Gastroesophageal sphincter (tissue), 4 donors: ENCODE results near the gene MDM4. TPM values are rescaled to one million over a fixed set of nuclear protein-coding genes. Genes with fewer than 3 reads are reported as not detected.
"Not testable (repeated sequence)": the region's sequence is repeated elsewhere in the genome, so short reads cannot be mapped to it uniquely, and the experiment has no call there.

Experiments
- ATAC-seq: fragments of 150-250 bp; one replicate; pipeline ENCODE4 v1.9.1; 2016; ENCODE audit warnings: mild to moderate bottlenecking, moderate library complexity
- H3K27ac ChIP-seq, 4 donors: fragments of 200-600 bp; sonication (generic) in 3 of 4; 1 replicate in 3 of 4; 2 replicates in 1 of 4; pipeline ENCODE4 v1.5.1; 2016 to 2019
- H3K27me3 ChIP-seq: fragments of 200-600 bp; sonication (generic); one replicate; pipeline ENCODE4 v1.5.1; 2019
- H3K36me3 ChIP-seq, 2 donors: fragments of 200-600 bp; sonication (generic); one replicate each; pipeline ENCODE4 v1.5.1; 2019; ENCODE audit warnings: control low read depth in 1 of 2
- H3K4me1 ChIP-seq, 3 donors: fragments of 200-600 bp; sonication (generic); 1 replicate in 2 of 3; 2 replicates in 1 of 3; pipeline ENCODE4 v1.5.1; 2016 to 2019; ENCODE audit warnings: control low read depth in 2 of 3
- H3K4me3 ChIP-seq, 2 donors: fragments of 200-600 bp; sonication (generic); one replicate each; pipeline ENCODE4 v1.5.1; 2019; ENCODE audit warnings: mild to moderate bottlenecking in 1 of 2, moderate library complexity in 1 of 2
- H3K9me3 ChIP-seq, 3 donors: fragments of 200-600 bp; sonication (generic); one replicate each; pipeline ENCODE4 v1.5.1; 2017 to 2019; ENCODE audit warnings: control low read depth in 2 of 3
- EP300 ChIP-seq: sonication (generic); formaldehyde crosslinking; IDR thresholded peaks from one replicate; pipeline ENCODE4 v1.6.1; 2017; ENCODE audit warnings: antibody characterized with exemption, mild to moderate bottlenecking
- POLR2A ChIP-seq, 2 donors: fragments of 450-650 bp; IDR thresholded peaks; one replicate each; pipeline ENCODE4 v1.6.1; 2017; ENCODE audit warnings: antibody characterized with exemption in 2 of 2, mild to moderate bottlenecking in 2 of 2, moderate library complexity in 1 of 2
- POLR2AphosphoS5 ChIP-seq: sonication (generic); formaldehyde crosslinking; IDR thresholded peaks from one replicate; pipeline ENCODE4 v1.6.1; 2017; ENCODE audit warnings: antibody characterized with exemption
- WGBS, 2 donors: methylation state at CpG; one replicate each; pipeline ENCODE4 v1.1.5; 2018; ENCODE audit warnings: low coverage in 1 of 2; 5-methylcytosine and 5-hydroxymethylcytosine counted together
- total RNA-seq, 4 donors: library from RNA; depleted of rRNA; stranded (reverse); fragments of >200 nt; gene quantifications; one replicate each; pipeline ENCODE4 v1.1.0, GENCODE V29; 2016
- TF ChIP-seq, protein P1 (sequence below), 4 experiments: fragments of 200-600 bp in 2 of 4; fragments of 450-650 bp in 2 of 4; sonication (generic) in 1 of 4; IDR thresholded peaks; one replicate each; pipeline ENCODE4 v1.5.1; 2017 to 2019; ENCODE audit warnings: antibody characterized with exemption in 4 of 4, mild to moderate bottlenecking in 2 of 4, moderate library complexity in 2 of 4

MDM4 gene
- total RNA-seq, 4 donors from 2014 or later, result 24.3 to 74.1 (median 37.9) TPM

GRCh38 chr1:204520834-204521709 is 4.9 kb downstream of the MDM4 start:
- no peak overlapping the region for H3K27ac ChIP-seq
- no peak overlapping the region for H3K4me3 ChIP-seq
- ATAC-seq, result no peak
- H3K9me3 ChIP-seq, result no peaks in the 10 kb centered on the region
- H3K4me1 ChIP-seq, result peaks cover 0 to 52% (median 9%) of the 10 kb centered on the region in 3 donors
- peaks cover 0 to 37% of the 10 kb centered on the region in 2 donors for H3K36me3 ChIP-seq
- H3K27me3 ChIP-seq, result no peaks in the 10 kb centered on the region
- WGBS, 2 donors, result 60 to 62% methylated on average over 2 to 4 of the region's 5 CpGs
- TF ChIP-seq EP300 (no peak), POLR2AphosphoS5 (no peak), POLR2A (IDR thresholded peaks at IDR 0.05) (no peak)
- TF ChIP-seq, protein P1, sequence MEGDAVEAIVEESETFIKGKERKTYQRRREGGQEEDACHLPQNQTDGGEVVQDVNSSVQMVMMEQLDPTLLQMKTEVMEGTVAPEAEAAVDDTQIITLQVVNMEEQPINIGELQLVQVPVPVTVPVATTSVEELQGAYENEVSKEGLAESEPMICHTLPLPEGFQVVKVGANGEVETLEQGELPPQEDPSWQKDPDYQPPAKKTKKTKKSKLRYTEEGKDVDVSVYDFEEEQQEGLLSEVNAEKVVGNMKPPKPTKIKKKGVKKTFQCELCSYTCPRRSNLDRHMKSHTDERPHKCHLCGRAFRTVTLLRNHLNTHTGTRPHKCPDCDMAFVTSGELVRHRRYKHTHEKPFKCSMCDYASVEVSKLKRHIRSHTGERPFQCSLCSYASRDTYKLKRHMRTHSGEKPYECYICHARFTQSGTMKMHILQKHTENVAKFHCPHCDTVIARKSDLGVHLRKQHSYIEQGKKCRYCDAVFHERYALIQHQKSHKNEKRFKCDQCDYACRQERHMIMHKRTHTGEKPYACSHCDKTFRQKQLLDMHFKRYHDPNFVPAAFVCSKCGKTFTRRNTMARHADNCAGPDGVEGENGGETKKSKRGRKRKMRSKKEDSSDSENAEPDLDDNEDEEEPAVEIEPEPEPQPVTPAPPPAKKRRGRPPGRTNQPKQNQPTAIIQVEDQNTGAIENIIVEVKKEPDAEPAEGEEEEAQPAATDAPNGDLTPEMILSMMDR (IDR thresholded peaks at IDR 0.05), result no peak

DNA sequence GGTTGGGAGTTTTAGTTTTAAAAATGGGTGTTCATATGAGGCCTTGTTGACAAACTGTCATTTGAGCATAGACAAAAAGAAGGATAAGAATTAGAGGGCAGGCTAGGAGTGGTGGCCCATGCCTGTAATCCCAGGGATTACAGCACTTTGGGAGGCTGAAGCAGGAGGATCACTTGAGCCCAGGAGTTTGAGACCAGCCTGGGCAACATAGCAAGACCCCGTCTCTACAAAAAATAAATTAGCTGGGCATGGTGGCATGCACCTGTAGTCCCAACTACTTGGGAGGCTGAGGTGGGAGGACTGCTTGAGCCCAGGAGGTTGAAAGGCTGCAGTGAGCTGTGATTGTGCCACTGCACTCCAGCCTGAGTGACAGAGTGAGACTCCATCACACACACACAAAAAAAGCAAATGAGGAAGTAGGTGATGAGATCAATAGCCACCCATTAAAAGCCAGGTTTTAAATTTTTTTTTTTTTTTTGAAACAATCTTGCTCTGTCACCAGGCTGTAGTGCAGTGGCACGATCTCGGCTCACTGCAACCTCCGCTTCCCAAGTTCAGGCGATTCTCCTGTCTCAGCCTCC is 5.8 kb downstream of the MDM4 start:
- H3K9me3 ChIP-seq, H3K27me3 ChIP-seq, H3K4me3 ChIP-seq, ATAC-seq, H3K27ac ChIP-seq: not testable (repeated sequence)
- 71 to 83% methylated on average over 4 of the region's 5 CpGs for WGBS, 2 donors
- H3K4me1 ChIP-seq, result peaks cover 0 to 49% (median 9%) of the 10 kb centered on the region in 3 donors
- peaks cover 0 to 46% of the 10 kb centered on the region in 2 donors for H3K36me3 ChIP-seq

DNA sequence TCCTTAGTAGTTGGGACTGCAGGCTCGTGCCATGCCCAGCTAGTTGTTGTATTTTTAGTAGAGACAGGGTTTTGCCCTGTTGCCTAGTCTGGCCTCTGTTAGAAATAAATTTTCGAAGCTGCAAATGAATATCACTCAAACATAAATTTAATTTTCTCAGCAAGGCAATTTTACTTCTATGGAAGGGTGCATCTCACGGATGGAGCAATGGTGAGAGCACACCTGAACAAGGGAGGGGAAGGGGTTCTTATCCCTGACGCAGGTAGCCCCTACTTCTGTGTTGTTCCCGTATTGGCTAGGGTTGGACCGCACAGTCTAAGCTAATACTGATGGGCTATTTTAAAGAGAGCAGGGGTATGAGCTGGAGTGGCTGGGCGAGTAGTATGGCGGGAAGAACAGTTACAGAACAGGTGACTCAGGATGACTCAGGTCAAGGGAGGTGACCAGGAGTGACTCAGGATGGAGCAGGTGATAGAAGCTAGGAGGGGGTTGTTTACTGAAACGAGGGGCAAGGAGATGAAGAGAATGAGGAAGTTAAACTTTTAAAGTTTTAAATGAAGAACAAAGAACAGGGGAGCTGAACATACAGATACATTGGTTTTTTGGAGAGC is 7.5 kb downstream of the MDM4 start:
- H3K27me3 ChIP-seq, result no peaks in the 10 kb centered on the region
- H3K36me3 ChIP-seq, result peaks cover 0 to 52% of the 10 kb centered on the region in 2 donors
- no peak overlapping the region for H3K4me3 ChIP-seq
- no peaks in the 10 kb centered on the region for H3K9me3 ChIP-seq
- no peak overlapping the region for H3K27ac ChIP-seq
- peaks cover 0 to 32% (median 0%) of the 10 kb centered on the region in 3 donors for H3K4me1 ChIP-seq
- no peak for ATAC-seq
- WGBS, 2 donors, result 95 to 100% methylated on average over 3 to 9 of the region's 9 CpGs
- TF ChIP-seq POLR2A (IDR thresholded peaks at IDR 0.05) (no peak), POLR2AphosphoS5 (no peak), EP300 (no peak)
- TF ChIP-seq, protein P1 (IDR thresholded peaks at IDR 0.05), result no peak

- H3K27me3 ChIP-seq, result no peaks in the 10 kb centered on the region
- H3K9me3 ChIP-seq, result no peaks in the 10 kb centered on the region
- WGBS, 2 donors, result 80 to 88% methylated on average over 3 of the region's 3 CpGs
- H3K4me1 ChIP-seq, result peaks cover 0 to 20% (median 0%) of the 10 kb centered on the region in 3 donors
- H3K4me3 ChIP-seq, result no peak overlapping the region
- H3K36me3 ChIP-seq, result peaks cover 0 to 63% of the 10 kb centered on the region in 2 donors
- TF ChIP-seq EP300, result no peak
- no peak for TF ChIP-seq POLR2A (IDR thresholded peaks at IDR 0.05)
- TF ChIP-seq, protein P1 (IDR thresholded peaks at IDR 0.05), result no peak
- TF ChIP-seq POLR2AphosphoS5, result no peak
- no peak overlapping the region for H3K27ac ChIP-seq
- ATAC-seq, result no peak
These were observed 8.8 kb downstream of the MDM4 start for GRCh38 chr1:204524986-204525385.

DNA sequence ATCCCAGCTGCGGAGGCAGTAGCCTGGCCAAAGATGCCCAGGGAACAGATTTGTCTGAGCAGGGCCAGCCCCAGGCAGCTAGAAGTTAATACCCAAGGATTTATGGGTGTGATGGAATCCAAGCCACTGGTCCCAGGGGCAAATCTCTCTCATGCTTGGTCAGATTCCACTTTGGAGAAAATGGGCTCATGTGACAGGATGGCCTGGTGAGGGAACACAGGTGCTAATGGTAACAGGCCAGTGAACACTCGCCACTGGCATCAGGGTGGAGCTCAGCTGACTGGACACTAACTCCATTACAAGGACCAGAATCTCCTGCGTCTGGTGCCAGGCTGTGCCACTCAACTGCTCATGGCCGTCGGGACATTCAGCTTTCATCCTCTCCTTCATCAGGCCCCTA is 12.0 kb downstream of the MDM4 start:
- no peak for ATAC-seq
- Histone ChIP-seq H3K36me3 (peaks cover 0 to 96% of the 10 kb centered on the region in 2 donors), H3K4me1 (no peaks in the 10 kb centered on the region), H3K27me3 (no peaks in the 10 kb centered on the region), H3K27ac (no peak overlapping the region), H3K9me3 (no peaks in the 10 kb centered on the region), H3K4me3 (no peak overlapping the region)
- WGBS, 2 donors, result 78% methylated on average over 3 of the region's 5 CpGs; no CpG with 5 or more reads in 1 of the 2 donors
- TF ChIP-seq POLR2A (IDR thresholded peaks at IDR 0.05), result no peak
- no peak for TF ChIP-seq EP300
- no peak for TF ChIP-seq POLR2AphosphoS5
- TF ChIP-seq, protein P1 (IDR thresholded peaks at IDR 0.05), result no peak
